GM21526 (cell line): ENCODE measurements around the gene TLR7.

Experiments
- ATAC-seq: cut with Tn5 transposase; IDR thresholded peaks from one replicate; pipeline ENCODE4 v1.9.1; 2021; ENCODE audit warnings: moderate library complexity; ENCODE audit not compliant: unreplicated experiment, low FRiP score

TLR7 gene

GRCh38 chrX:12890467-12890866, 23.6 kb downstream of the TLR7 start:
- peak; percentile 56 for ATAC-seq

- no peak for ATAC-seq
Observed at GRCh38 chrX:12891171-12891570, 24.3 kb downstream of the TLR7 start.

- ATAC-seq = peak; percentile 55
Observed at GRCh38 chrX:12891915-12892506, 25.1 kb downstream of the TLR7 start.

- ATAC-seq = no peak
Observed at GRCh38 chrX:12892716-12893115, 25.8 kb downstream of the TLR7 start.

- ATAC-seq = peak; percentile 34
Observed at GRCh38 chrX:12894074-12895030, 27.5 kb downstream of the TLR7 start.

- ATAC-seq = no peak
Observed at GRCh38 chrX:12895866-12896265, 29.0 kb downstream of the TLR7 start.

GRCh38 chrX:12896935-12897334, 30.1 kb downstream of the TLR7 start:
- no peak for ATAC-seq

GRCh38 chrX:12898073-12898472, 31.2 kb downstream of the TLR7 start:
- ATAC-seq = no peak

- no peak for ATAC-seq
Observed at GRCh38 chrX:12899506-12899905, 32.6 kb downstream of the TLR7 start.

GRCh38 chrX:12901486-12901885, 34.6 kb downstream of the TLR7 start:
- ATAC-seq = no peak

GRCh38 chrX:12903646-12904045, 36.8 kb downstream of the TLR7 start:
- ATAC-seq = no peak

- ATAC-seq = no peak
Observed at GRCh38 chrX:12906046-12906761, 39.3 kb downstream of the TLR7 start, which contains the start of gene TLR8. TLR8 (plus strand) TSS chrX:12906620; CDS start chrX:12906707, 87 bp downstream.

GRCh38 chrX:12910423-12911121, 43.7 kb downstream of the TLR7 start:
- ATAC-seq = no peak

- ATAC-seq = no peak
Observed at GRCh38 chrX:12911122-12911470, 44.2 kb downstream of the TLR7 start.

GRCh38 chrX:12912791-12913482, 46.1 kb downstream of the TLR7 start:
- no peak for ATAC-seq

GRCh38 chrX:12917753-12918152, 50.9 kb downstream of the TLR7 start:
- ATAC-seq = no peak

GRCh38 chrX:12919051-12919450, 52.2 kb downstream of the TLR7 start:
- no peak for ATAC-seq

GRCh38 chrX:12919620-12920019, 52.7 kb downstream of the TLR7 start:
- no peak for ATAC-seq

GRCh38 chrX:12920990-12921389, 54.1 kb downstream of the TLR7 start:
- no peak for ATAC-seq
